ENCODE results near the gene AHDC1. TPM values are rescaled to one million over a fixed set of nuclear protein-coding genes. Genes with fewer than 3 reads are reported as not detected.
A peak's percentile ranks its signal among the peaks of the same experiment; 100 is the strongest.

AHDC1 gene
- total and polyA plus RNA-seq, 9 of the 15 experiments (the other 6 are each of a cell fraction or from before 2014, with no cell fraction given): 0.21 to 36.4 (median 4.7) TPM

GRCh38 chr1:27542463-27543273 is 61.3 kb downstream of the AHDC1 start (continued):
- TF ChIP-seq CUX1 (CRISPR knock-in tag; IDR thresholded peaks at IDR 0.05) (peak; percentile 99), MLX (CRISPR knock-in tag; conservative IDR thresholded peaks at IDR 0.05) (no peak), ZSCAN29 (IDR thresholded peaks at IDR 0.05) (no peak), BRD9 (IDR thresholded peaks at IDR 0.05; ENCODE audit: low read depth, partially characterized antibody) (peak; percentile 91), ZNF75A (CRISPR knock-in tag; IDR thresholded peaks at IDR 0.05) (no peak), ZNF668 (CRISPR knock-in tag; IDR thresholded peaks at IDR 0.05) (peak; percentile 93; the same call in 1 of the 2 replicates), ZBTB12 (CRISPR knock-in tag; IDR thresholded peaks at IDR 0.05) (peak; percentile 86), HOMEZ (CRISPR knock-in tag; IDR thresholded peaks at IDR 0.05) (peak; percentile 94; the same call in 1 of the 2 replicates), MTA2 (IDR thresholded peaks at IDR 0.05; ENCODE audit: low read depth) (peak; percentile 98), MCM5 (IDR thresholded peaks at IDR 0.05; ENCODE audit: low read depth) (no peak), SAFB2 (IDR thresholded peaks at IDR 0.05; ENCODE audit: borderline replicate concordance, low read depth, low read length, severe bottlenecking) (no peak), MAFG (tag; conservative IDR thresholded peaks at IDR 0.05) (peak; percentile 69), FOXP4 (CRISPR knock-in tag; IDR thresholded peaks at IDR 0.05; ENCODE audit: borderline replicate concordance) (no peak), ZNF324 (CRISPR knock-in tag; IDR thresholded peaks at IDR 0.05) (peak; percentile 65; the same call in 1 of the 2 replicates)

All from K562 (cell line).